HEK293T (cell line): ENCODE measurements around the gene ZP1.

Experiments
- BHLHE40 ChIP-seq: fragments of 450-650 bp; IDR thresholded peaks from 2 replicates; pipeline ENCODE4 v1.6.1; 2016; ENCODE audit warnings: mild to moderate bottlenecking, moderate library complexity, borderline replicate concordance
- CTBP1 ChIP-seq: fragments of 450-650 bp; IDR thresholded peaks from 2 replicates; pipeline ENCODE4 v1.6.1; 2016; ENCODE audit warnings: borderline replicate concordance
- ELF4 ChIP-seq: fragments of 450-650 bp; IDR thresholded peaks from 2 replicates; pipeline ENCODE4 v1.6.1; 2017; ENCODE audit warnings: antibody characterized with exemption
- FOXA1 ChIP-seq: fragments of 450-650 bp; IDR thresholded peaks from 2 replicates; pipeline ENCODE4 v1.6.1; 2016; ENCODE audit warnings: mild to moderate bottlenecking
- NFRKB ChIP-seq: fragments of 450-650 bp; IDR thresholded peaks from 2 replicates; pipeline ENCODE4 v1.6.1; 2016; ENCODE audit warnings: mild to moderate bottlenecking, moderate library complexity
- PKNOX1 ChIP-seq: fragments of 450-650 bp; IDR thresholded peaks from 2 replicates; pipeline ENCODE4 v1.6.1; 2016
- SP1 ChIP-seq: fragments of 450-650 bp; IDR thresholded peaks from 2 replicates; pipeline ENCODE4 v1.6.1; 2017
- SUZ12 ChIP-seq: fragments of 450-650 bp; IDR thresholded peaks from 2 replicates; pipeline ENCODE4 v1.6.1; 2016; ENCODE audit warnings: mild to moderate bottlenecking
- TARDBP ChIP-seq: fragments of 450-650 bp; IDR thresholded peaks from 2 replicates; pipeline ENCODE4 v1.6.1; 2016

GRCh38 chr11:60847896-60848295 is 19.4 kb upstream of the ZP1 start:
- TF ChIP-seq SUZ12: no peak
- TF ChIP-seq NFRKB: no peak
- no peak for TF ChIP-seq TARDBP
- no peak for TF ChIP-seq PKNOX1
- TF ChIP-seq FOXA1: no peak
- no peak for TF ChIP-seq BHLHE40
- no peak for TF ChIP-seq CTBP1
- no peak for TF ChIP-seq ELF4
- no peak for TF ChIP-seq SP1
